HepG2 (cell line): ENCODE results near the gene MLXIPL. TPM values are rescaled to one million over a fixed set of nuclear protein-coding genes. Genes with fewer than 3 reads are reported as not detected.

ENCODE experiments used
- ARID2 ChIP-seq: sonication (generic); formaldehyde crosslinking; IDR thresholded peaks from 2 replicates; pipeline ENCODE4 v1.8.1; 2022; ENCODE audit warnings: mild to moderate bottlenecking, missing genetic modification reagents, borderline replicate concordance
- BATF2 ChIP-seq: sonication (generic); formaldehyde crosslinking; IDR thresholded peaks from 2 replicates; pipeline ENCODE4 v1.8.0; 2022; ENCODE audit warnings: mild to moderate bottlenecking, missing genetic modification reagents, moderate library complexity
- BCL6 ChIP-seq: IDR thresholded peaks from 2 replicates; pipeline ENCODE4 v1.6.1; 2016; ENCODE audit warnings: missing genetic modification reagents, missing compliant biosample characterization
- CCAR2 ChIP-seq: fragments of 200-400 bp; formaldehyde crosslinking; optimal IDR thresholded peaks from 2 replicates; pipeline ENCODE3; 2018; ENCODE audit warnings: low read depth, mild to moderate bottlenecking, low read length, moderate library complexity
- CHCHD3 ChIP-seq: sonication (generic); formaldehyde crosslinking; IDR thresholded peaks from 2 replicates; pipeline ENCODE4 v1.8.0; 2022; ENCODE audit warnings: mild to moderate bottlenecking, missing genetic modification reagents, moderate library complexity
- EEA1 ChIP-seq: sonication (generic); formaldehyde crosslinking; IDR thresholded peaks from 2 replicates; pipeline ENCODE4 v1.5.1; 2020; ENCODE audit warnings: mild to moderate bottlenecking, missing genetic modification reagents, borderline replicate concordance
- EZH2 ChIP-seq: conservative IDR thresholded peaks from 2 replicates; pipeline ENCODE4 v1.6.1; 2012; ENCODE audit warnings: mild to moderate bottlenecking, low read depth, low read length, moderate library complexity
- ISX ChIP-seq: sonication (generic); formaldehyde crosslinking; conservative IDR thresholded peaks from 2 replicates; pipeline ENCODE4 v1.5.0; 2020; ENCODE audit warnings: missing genetic modification reagents
- PHF8 ChIP-seq: sonication (generic); formaldehyde crosslinking; IDR thresholded peaks from 2 replicates; pipeline ENCODE4 v1.5.0; 2020; ENCODE audit warnings: missing genetic modification reagents
- SP5 ChIP-seq: IDR thresholded peaks from 2 replicates; pipeline ENCODE4 v1.6.1; 2016; ENCODE audit warnings: low read depth, borderline replicate concordance
- ZBTB7A ChIP-seq: sonication (generic); formaldehyde crosslinking; IDR thresholded peaks from 2 replicates; pipeline ENCODE4 v1.8.0; 2022; ENCODE audit warnings: mild to moderate bottlenecking, missing genetic modification reagents
- ZNF614 ChIP-seq: IDR thresholded peaks from 2 replicates; pipeline ENCODE4 v1.6.1; 2018; ENCODE audit warnings: missing biosample characterization, missing genetic modification reagents, inconsistent platforms, borderline replicate concordance
- ZNF670 ChIP-seq: sonication (generic); formaldehyde crosslinking; IDR thresholded peaks from 2 replicates; pipeline ENCODE4 v1.8.0; 2022; ENCODE audit warnings: mild to moderate bottlenecking, missing genetic modification reagents, borderline replicate concordance
- ZNF678 ChIP-seq: sonication (generic); formaldehyde crosslinking; IDR thresholded peaks from 2 replicates; pipeline ENCODE4 v1.4.0; 2020; ENCODE audit warnings: mild to moderate bottlenecking, missing genetic modification reagents
- ZNF713 ChIP-seq: sonication (generic); formaldehyde crosslinking; IDR thresholded peaks from 2 replicates; pipeline ENCODE4 v1.4.0; 2020; ENCODE audit warnings: mild to moderate bottlenecking, missing genetic modification reagents
- ZNF740 ChIP-seq: sonication (generic); formaldehyde crosslinking; IDR thresholded peaks from 2 replicates; pipeline ENCODE4 v1.4.0; 2020; ENCODE audit warnings: missing genetic modification reagents
- ZNF782 ChIP-seq: sonication (generic); formaldehyde crosslinking; IDR thresholded peaks from 2 replicates; pipeline ENCODE4 v1.4.0; 2020; ENCODE audit warnings: missing genetic modification reagents, mild to moderate bottlenecking, borderline replicate concordance
- polyA plus RNA-seq, 8 experiments: library from polyadenylated mRNA; depleted of rRNA in 3 of 8; stranded (reverse) in 7 of 8; unstranded in 1 of 8; fragments of >200 nt; fragmentation: Illumina TruSeq in 4 of 8; extraction: Trizol in 4 of 8; gene quantifications; 2 replicates each; pipeline versions ENCODE4 v1.2.1 to v1.2.3, GENCODE V29; 2011 to 2016; ENCODE audit warnings: low read depth in 4 of 8, missing spikeins in 1 of 8, mixed read lengths in 1 of 8; ENCODE audit not compliant: insufficient read depth in 1 of 8
- total RNA-seq, 5 experiments: library from RNA; depleted of rRNA; stranded (reverse); fragments of >200 nt; fragmentation: Illumina TruSeq; extraction: Trizol; gene quantifications; 2 replicates each; pipeline ENCODE4 v1.2.3, GENCODE V29; 2016; ENCODE audit warnings: low read depth in 1 of 5
- TF ChIP-seq, protein P1 (sequence below): sonication (generic); formaldehyde crosslinking; IDR thresholded peaks from 2 replicates; pipeline ENCODE4 v1.5.1; 2020; ENCODE audit warnings: mild to moderate bottlenecking, missing genetic modification reagents, borderline replicate concordance
- TF ChIP-seq, protein P2 (sequence below): IDR thresholded peaks from 2 replicates; pipeline ENCODE4 v1.6.1; 2018; ENCODE audit warnings: missing genetic modification reagents

MLXIPL gene
- total and polyA plus RNA-seq, 2 of the 13 experiments (the other 11 are each of a cell fraction or from before 2014, with no cell fraction given) = 51.6 to 60.1 TPM

DNA sequence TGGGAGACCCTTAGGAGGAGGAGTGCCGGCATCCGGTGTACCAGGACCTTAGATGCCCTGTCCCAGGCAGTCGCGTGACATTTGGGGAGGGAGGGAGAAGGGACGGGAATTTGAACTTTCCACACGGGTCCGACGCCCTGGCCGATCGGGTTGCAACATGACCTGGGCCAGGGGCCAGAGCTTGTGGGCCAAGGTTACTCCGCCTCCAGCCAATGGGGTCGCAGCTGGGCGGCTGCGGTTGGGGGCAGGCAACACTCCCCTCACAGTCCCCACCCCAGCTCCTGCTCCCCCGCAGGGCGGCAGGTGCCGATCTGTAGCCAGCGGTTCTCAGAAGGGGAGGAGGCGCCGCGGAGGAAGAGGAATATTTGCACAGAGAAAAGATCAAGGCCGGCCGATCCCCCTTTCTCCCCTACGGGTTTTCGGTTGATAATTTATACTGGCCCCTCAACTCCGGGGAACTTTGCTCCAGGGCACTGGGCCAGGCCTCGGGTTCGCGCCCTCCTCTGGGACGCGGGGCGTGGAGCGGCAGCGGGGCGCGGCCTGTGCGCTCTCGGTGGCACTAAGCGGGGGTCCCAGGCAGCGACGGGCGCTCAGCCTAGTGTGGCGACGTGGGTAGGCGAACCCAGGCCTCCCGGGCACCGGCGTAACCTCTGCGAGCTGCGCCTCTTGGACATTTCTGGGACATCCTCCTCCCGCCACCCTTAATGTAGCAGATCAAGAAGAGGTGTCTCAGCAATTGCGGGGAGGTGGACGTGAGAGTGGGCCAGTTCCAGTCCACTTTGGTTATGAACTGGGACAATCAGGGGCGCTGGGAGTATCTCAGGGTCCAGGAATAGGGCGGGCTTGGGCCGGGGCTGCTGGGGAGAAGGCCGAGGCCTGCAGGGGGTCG is 1.2 kb downstream of the MLXIPL start (continued):
- TF ChIP-seq, protein P1, sequence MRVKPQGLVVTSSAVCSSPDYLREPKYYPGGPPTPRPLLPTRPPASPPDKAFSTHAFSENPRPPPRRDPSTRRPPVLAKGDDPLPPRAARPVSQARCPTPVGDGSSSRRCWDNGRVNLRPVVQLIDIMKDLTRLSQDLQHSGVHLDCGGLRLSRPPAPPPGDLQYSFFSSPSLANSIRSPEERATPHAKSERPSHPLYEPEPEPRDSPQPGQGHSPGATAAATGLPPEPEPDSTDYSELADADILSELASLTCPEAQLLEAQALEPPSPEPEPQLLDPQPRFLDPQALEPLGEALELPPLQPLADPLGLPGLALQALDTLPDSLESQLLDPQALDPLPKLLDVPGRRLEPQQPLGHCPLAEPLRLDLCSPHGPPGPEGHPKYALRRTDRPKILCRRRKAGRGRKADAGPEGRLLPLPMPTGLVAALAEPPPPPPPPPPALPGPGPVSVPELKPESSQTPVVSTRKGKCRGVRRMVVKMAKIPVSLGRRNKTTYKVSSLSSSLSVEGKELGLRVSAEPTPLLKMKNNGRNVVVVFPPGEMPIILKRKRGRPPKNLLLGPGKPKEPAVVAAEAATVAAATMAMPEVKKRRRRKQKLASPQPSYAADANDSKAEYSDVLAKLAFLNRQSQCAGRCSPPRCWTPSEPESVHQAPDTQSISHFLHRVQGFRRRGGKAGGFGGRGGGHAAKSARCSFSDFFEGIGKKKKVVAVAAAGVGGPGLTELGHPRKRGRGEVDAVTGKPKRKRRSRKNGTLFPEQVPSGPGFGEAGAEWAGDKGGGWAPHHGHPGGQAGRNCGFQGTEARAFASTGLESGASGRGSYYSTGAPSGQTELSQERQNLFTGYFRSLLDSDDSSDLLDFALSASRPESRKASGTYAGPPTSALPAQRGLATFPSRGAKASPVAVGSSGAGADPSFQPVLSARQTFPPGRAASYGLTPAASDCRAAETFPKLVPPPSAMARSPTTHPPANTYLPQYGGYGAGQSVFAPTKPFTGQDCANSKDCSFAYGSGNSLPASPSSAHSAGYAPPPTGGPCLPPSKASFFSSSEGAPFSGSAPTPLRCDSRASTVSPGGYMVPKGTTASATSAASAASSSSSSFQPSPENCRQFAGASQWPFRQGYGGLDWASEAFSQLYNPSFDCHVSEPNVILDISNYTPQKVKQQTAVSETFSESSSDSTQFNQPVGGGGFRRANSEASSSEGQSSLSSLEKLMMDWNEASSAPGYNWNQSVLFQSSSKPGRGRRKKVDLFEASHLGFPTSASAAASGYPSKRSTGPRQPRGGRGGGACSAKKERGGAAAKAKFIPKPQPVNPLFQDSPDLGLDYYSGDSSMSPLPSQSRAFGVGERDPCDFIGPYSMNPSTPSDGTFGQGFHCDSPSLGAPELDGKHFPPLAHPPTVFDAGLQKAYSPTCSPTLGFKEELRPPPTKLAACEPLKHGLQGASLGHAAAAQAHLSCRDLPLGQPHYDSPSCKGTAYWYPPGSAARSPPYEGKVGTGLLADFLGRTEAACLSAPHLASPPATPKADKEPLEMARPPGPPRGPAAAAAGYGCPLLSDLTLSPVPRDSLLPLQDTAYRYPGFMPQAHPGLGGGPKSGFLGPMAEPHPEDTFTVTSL = peak; percentile 10
- TF ChIP-seq ZNF670 (CRISPR knock-in tag) (no peak), CCAR2 (no peak), BATF2 (CRISPR knock-in tag) (no peak), ZNF782 (CRISPR knock-in tag) (no peak; the same call in 1 of the 2 replicates), ZBTB7A (CRISPR knock-in tag) (peak; percentile 92), EEA1 (no peak), EZH2 (no peak), SP5 (CRISPR knock-in tag) (peak; percentile 92), ZNF740 (CRISPR knock-in tag) (peak; percentile 71), ZNF678 (CRISPR knock-in tag) (0 out of 2 replicates have a peak, but pooled peaks have one; percentile 29), ZNF713 (CRISPR knock-in tag) (0 out of 2 replicates have a peak, but pooled peaks have one; percentile 45), PHF8 (peak; percentile 83; the same call in 1 of the 2 replicates), ARID2 (CRISPR knock-in tag) (peak; percentile 3; the same call in 1 of the 2 replicates), ZNF614 (CRISPR knock-in tag) (0 out of 2 replicates have a peak, but pooled peaks have one; percentile 46), BCL6 (CRISPR knock-in tag) (peak; percentile 84), CHCHD3 (CRISPR knock-in tag) (no peak), ISX (CRISPR knock-in tag) (no peak)
- TF ChIP-seq, protein P2, sequence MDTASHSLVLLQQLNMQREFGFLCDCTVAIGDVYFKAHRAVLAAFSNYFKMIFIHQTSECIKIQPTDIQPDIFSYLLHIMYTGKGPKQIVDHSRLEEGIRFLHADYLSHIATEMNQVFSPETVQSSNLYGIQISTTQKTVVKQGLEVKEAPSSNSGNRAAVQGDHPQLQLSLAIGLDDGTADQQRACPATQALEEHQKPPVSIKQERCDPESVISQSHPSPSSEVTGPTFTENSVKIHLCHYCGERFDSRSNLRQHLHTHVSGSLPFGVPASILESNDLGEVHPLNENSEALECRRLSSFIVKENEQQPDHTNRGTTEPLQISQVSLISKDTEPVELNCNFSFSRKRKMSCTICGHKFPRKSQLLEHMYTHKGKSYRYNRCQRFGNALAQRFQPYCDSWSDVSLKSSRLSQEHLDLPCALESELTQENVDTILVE = 0 out of 2 replicates have a peak, but pooled peaks have one; percentile 19
